ENCODE results near the gene ZNF841. TPM values are rescaled to one million over a fixed set of nuclear protein-coding genes. Genes with fewer than 3 reads are reported as not detected.

ZNF841 gene
- total RNA-seq = 8.4 and 10.3 TPM in 2 replicates

DNA sequence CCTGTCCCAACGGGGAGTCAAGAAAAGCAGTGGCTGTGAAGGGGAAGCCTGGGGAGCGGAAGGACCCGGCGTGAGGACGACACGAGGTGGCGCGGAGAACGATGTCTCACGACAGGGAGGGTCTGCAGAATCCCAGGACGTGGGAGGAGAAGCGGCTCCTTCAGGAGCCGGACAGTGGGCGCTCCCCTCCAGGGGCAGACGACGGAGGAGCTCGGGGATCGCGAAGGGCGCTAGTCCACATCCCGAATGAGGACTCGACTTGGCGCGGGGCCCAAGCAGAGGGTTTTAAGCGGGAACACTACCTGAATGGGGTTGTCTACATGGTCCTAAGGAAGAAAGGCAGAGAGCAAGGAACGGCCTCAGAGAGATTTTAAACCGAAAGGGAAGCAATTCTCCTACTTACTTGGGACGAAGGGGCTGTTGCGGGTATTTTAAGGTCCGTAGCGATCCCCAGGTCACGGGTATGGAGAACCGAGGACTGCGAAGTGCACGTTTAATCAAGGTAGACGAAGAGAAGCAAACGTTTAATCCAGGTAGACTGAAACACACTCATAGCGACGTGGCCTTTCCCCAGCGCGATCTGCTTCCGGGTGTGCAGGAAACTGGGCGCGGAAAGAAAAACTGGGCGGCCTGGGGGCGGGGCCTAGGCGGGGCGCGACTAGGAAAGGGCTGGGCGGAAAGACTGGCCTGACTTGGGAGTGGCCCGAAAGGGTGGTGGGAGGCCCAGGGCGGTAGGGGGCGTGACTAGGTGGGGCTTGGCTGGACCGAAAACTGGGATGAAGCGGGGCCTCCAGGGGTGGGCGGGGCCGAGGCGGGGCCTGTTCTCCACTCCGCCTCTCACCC, at the start of gene ZNF841:
ZNF841 (minus strand) TSS at position 594 of the 843 bp plus-strand sequence. CDS start 10,964 bp downstream, outside the sequence.
- peaks cover 1% of the 10 kb centered on the region for H3K36me3 ChIP-seq (ENCODE audit: control insufficient read depth, insufficient read depth, low read length)
- peak within 1 kb of the TSS; percentile 87 for H3K4me3 ChIP-seq (ENCODE audit: low read depth, low read length)
- peak; percentile 58 for DNase-seq (ENCODE audit: low read depth)
- no peaks in the 10 kb centered on the region for H3K27me3 ChIP-seq (ENCODE audit: control insufficient read depth, insufficient read depth, low read length)
- TF ChIP-seq, protein P1, sequence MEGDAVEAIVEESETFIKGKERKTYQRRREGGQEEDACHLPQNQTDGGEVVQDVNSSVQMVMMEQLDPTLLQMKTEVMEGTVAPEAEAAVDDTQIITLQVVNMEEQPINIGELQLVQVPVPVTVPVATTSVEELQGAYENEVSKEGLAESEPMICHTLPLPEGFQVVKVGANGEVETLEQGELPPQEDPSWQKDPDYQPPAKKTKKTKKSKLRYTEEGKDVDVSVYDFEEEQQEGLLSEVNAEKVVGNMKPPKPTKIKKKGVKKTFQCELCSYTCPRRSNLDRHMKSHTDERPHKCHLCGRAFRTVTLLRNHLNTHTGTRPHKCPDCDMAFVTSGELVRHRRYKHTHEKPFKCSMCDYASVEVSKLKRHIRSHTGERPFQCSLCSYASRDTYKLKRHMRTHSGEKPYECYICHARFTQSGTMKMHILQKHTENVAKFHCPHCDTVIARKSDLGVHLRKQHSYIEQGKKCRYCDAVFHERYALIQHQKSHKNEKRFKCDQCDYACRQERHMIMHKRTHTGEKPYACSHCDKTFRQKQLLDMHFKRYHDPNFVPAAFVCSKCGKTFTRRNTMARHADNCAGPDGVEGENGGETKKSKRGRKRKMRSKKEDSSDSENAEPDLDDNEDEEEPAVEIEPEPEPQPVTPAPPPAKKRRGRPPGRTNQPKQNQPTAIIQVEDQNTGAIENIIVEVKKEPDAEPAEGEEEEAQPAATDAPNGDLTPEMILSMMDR (IDR thresholded peaks at IDR 0.05; ENCODE audit: insufficient read depth, low read length, poor library complexity, severe bottlenecking) = peak; percentile 13

DNA sequence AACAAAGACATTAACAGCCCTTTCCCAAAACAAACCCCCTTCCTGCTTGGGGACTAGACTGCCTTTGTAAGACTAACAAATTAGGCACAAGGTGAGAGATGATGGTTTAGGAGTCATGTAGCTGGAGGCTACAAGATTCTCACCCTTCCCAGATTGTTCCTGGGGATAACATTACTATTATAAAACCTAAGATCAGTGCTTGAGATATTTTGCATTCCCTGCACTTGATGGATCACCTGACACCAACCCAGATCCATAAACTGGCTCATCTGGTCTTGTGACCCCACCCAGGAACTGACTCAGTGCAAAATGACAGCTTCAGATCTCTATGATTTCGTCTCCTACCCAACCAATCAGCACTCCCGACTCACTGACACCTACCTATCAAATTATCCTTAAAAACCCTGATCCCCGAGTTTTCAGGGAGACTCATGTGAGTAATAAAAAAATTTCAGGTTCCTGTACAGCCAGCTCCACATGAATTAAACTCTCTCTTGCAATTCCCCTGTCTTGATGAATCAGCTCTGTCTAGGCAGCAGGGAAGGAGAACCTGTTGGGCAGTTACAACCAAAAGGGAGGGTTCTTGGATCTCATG, 46.5 kb upstream of the ZNF841 start:
- DNase-seq (ENCODE audit: low read depth) = no peak
- TF ChIP-seq, protein P1 (IDR thresholded peaks at IDR 0.05; ENCODE audit: insufficient read depth, low read length, poor library complexity, severe bottlenecking) = no peak
- H3K36me3 ChIP-seq (ENCODE audit: control insufficient read depth, insufficient read depth, low read length) = no peaks in the 10 kb centered on the region
- H3K4me3 ChIP-seq (ENCODE audit: low read depth, low read length) = no peak overlapping the region
- no peaks in the 10 kb centered on the region for H3K27me3 ChIP-seq (ENCODE audit: control insufficient read depth, insufficient read depth, low read length)

- no peak for DNase-seq (ENCODE audit: low read depth)
- Histone ChIP-seq H3K4me3 (ENCODE audit: low read depth, low read length) (no peak overlapping the region), H3K27me3 (ENCODE audit: control insufficient read depth, insufficient read depth, low read length) (no peaks in the 10 kb centered on the region), H3K36me3 (ENCODE audit: control insufficient read depth, insufficient read depth, low read length) (no peaks in the 10 kb centered on the region)
- TF ChIP-seq, protein P1 (IDR thresholded peaks at IDR 0.05; ENCODE audit: insufficient read depth, low read length, poor library complexity, severe bottlenecking) = no peak
Measured at GRCh38 chr19:52141203-52141602, 45.6 kb upstream of the ZNF841 start.

- TF ChIP-seq, protein P1 (IDR thresholded peaks at IDR 0.05; ENCODE audit: insufficient read depth, low read length, poor library complexity, severe bottlenecking) = no peak
- no peak for DNase-seq (ENCODE audit: low read depth)
- no peaks in the 10 kb centered on the region for H3K36me3 ChIP-seq (ENCODE audit: control insufficient read depth, insufficient read depth, low read length)
Measured at GRCh38 chr19:52140032-52140710, 44.6 kb upstream of the ZNF841 start.

DNA sequence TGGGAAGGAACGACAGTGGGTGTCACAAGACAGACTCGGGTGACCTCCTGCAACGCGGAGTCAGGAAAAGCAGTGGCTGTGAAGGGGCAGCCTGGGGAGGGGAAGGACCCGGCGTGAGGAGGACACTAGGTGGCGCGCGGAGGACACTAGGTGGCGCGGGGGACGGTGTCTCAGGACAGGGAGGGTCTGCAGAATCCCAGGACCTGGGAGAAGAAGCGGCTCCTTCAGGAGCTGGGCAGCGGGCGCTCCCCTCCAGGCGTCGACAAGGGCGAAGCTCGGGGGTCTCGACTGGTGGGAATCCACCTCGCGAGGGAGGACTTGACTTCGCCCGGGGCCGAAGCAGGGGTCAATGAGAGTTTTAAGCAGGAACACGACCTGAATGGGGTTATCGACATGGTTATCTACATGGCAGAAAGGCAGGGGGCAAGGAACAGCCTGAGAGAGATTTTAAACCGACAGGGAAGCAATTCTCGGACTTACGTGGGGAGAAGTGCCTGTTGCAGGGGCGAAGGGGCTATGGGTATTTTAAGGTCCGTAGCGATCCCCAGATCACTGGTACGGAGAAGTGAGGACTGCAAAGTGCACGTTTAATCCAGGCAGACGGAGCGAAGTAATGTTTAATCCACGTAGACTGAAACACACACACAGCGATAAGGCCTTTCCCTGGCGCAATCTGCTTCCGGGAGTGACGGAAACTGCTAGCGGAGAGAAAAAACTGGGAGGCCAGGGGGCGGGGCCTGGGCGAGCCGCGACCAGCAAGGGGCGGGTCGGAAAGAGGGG, 43.9 kb upstream of the ZNF841 start, which contains the start of gene ZNF616:
ZNF616 (minus strand) TSS at position 687 of the 780 bp plus-strand sequence. CDS start 9,426 bp downstream, outside the sequence.
- no peaks in the 10 kb centered on the region for H3K27me3 ChIP-seq (ENCODE audit: control insufficient read depth, insufficient read depth, low read length)
- DNase-seq (ENCODE audit: low read depth) = peak; percentile 43
- TF ChIP-seq, protein P1 (IDR thresholded peaks at IDR 0.05; ENCODE audit: insufficient read depth, low read length, poor library complexity, severe bottlenecking) = peak; percentile 83
- peak within 1 kb of the TSS; percentile 77 for H3K4me3 ChIP-seq (ENCODE audit: low read depth, low read length)
- no peaks in the 10 kb centered on the region for H3K36me3 ChIP-seq (ENCODE audit: control insufficient read depth, insufficient read depth, low read length)

More at GRCh38 chr19:52140032-52140710, 44.6 kb upstream of the ZNF841 start:
- no peaks in the 10 kb centered on the region for H3K27me3 ChIP-seq (ENCODE audit: control insufficient read depth, insufficient read depth, low read length)
- H3K4me3 ChIP-seq (ENCODE audit: low read depth, low read length) = peak overlapping the region; percentile 21
